ENCODE results near the gene ABCG2.

ABCG2 gene

DNA sequence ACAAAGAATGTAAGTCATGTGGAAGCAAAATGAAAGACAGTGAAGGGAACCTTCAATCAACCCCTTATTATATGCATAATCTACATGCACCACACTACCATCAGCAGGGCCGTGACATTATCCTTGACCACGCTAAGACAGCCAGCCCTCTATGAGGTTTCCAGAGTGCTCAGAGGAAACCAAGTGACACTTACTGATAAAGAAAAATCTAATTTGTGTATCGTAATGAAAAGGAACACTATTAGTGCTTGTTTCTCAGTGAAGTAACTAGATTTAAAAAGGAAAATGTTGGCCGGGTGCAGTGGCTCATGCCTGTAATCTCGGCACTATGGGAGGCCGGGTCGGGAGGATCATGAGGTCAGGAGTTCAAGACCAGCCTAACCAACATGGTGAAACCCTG is 56.4 kb downstream of the ABCG2 start:
- DNase-seq (ENCODE audit: low spot score): no peak
- TF ChIP-seq, protein P1, sequence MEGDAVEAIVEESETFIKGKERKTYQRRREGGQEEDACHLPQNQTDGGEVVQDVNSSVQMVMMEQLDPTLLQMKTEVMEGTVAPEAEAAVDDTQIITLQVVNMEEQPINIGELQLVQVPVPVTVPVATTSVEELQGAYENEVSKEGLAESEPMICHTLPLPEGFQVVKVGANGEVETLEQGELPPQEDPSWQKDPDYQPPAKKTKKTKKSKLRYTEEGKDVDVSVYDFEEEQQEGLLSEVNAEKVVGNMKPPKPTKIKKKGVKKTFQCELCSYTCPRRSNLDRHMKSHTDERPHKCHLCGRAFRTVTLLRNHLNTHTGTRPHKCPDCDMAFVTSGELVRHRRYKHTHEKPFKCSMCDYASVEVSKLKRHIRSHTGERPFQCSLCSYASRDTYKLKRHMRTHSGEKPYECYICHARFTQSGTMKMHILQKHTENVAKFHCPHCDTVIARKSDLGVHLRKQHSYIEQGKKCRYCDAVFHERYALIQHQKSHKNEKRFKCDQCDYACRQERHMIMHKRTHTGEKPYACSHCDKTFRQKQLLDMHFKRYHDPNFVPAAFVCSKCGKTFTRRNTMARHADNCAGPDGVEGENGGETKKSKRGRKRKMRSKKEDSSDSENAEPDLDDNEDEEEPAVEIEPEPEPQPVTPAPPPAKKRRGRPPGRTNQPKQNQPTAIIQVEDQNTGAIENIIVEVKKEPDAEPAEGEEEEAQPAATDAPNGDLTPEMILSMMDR (IDR thresholded peaks at IDR 0.05; ENCODE audit: borderline replicate concordance, control extremely low read depth, extremely low read depth, insufficient read depth, missing control alignments): no peak
- in situ Hi-C loops (cut with MboI; ENCODE audit: low sequenced_read_pairs, unreplicated experiment): no loop called here

DNA sequence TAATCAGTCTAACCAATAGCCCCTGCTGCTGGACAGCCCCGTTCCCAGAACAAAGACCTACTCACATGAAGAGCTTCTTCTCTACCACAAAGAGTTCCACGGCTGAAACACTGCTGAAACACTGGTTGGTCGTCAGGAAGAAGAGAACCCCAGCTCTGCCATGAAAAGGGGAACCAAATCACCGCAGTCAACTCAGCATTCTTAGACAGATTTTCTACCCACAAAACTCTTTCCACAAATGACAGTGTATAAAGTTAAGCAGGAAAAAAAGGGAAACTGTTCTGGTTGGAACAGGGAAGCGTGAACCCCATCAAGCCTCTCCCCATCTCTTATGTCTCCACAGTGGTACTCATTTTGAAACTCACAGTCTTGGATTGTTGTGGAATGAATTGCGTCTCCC is 57.3 kb downstream of the ABCG2 start:
- no peak for DNase-seq (ENCODE audit: low spot score)
- TF ChIP-seq, protein P1 (IDR thresholded peaks at IDR 0.05; ENCODE audit: borderline replicate concordance, control extremely low read depth, extremely low read depth, insufficient read depth, missing control alignments): no peak
- in situ Hi-C loops (cut with MboI; ENCODE audit: low sequenced_read_pairs, unreplicated experiment): no loop called here

DNA sequence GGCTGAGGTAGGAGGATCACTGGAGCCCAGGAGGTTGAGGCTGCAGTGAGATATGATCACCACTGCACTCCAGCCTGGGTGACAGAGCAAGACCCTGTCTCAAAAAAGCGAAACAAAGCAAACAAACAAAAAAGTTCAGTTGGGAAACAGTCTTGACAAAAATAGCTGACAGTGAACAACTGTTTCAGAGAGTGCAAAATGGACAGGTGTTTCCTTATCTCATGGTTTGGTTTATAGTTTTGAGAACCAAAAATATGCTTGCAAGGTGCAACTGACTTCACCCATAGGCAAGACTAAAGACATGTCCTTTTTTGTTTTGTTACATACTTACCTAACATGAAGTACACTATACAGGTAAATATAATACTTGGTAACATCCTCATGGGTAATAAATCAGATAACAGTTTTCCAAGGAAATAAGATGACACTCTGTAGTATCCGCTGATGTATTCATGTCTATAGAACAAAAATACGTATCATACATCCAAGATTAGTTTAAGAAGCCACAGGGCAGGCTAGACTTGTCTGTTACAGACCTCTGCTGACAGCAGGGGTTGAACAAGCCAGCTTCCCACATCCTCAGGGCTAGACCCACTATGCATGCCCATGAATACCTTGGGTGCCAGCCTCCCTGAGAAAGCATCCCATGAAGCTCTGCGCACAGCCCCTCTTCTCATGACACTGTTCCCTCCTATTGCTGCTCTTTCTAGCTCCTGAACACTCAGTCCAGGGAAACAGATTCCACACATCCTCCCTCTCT is 59.3 kb downstream of the ABCG2 start:
- no peak for DNase-seq (ENCODE audit: low spot score)
- in situ Hi-C loops (cut with MboI; ENCODE audit: low sequenced_read_pairs, unreplicated experiment): no loop called here
- TF ChIP-seq, protein P1 (IDR thresholded peaks at IDR 0.05; ENCODE audit: borderline replicate concordance, control extremely low read depth, extremely low read depth, insufficient read depth, missing control alignments): no peak

DNA sequence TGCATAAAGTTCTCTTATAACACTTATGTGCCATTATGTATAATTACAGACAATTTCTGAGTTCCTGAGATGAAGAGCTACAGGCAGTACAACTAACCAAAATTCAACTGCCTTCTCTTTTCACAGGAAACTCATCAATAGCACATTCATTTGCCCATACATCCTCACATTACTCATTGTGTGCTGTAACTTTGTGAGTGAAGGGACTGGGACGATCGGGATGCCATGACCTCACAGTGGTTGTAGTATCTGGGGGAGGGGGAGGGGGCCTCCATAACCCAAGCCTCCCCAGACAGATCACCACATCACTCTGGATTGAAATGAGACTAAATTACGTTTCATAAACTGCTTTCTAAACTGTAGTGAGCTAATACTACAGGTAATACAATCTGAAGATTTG is 60.7 kb downstream of the ABCG2 start:
- in situ Hi-C loops (cut with MboI; ENCODE audit: low sequenced_read_pairs, unreplicated experiment): no loop called here
- TF ChIP-seq, protein P1 (IDR thresholded peaks at IDR 0.05; ENCODE audit: borderline replicate concordance, control extremely low read depth, extremely low read depth, insufficient read depth, missing control alignments): no peak

DNA sequence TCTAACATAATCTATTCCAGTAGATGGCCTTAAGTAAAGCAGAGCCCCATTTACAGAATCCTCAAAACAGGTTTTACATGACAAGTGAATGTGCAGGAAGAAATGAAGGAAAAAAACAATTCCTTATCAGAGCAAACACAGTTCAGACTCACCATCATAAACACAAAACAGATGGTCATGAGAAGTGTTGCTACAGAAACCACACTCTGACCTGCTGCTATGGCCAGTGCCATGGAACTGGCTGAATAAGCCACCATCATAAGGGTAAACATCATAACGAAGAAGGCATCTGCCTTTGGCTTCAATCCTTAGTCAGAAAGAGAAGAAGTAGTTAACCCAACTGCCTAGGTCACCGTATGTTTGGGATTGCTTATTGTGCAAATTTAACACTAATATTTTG is 61.1 kb downstream of the ABCG2 start:
- DNase-seq (ENCODE audit: low spot score): no peak
- TF ChIP-seq, protein P1 (IDR thresholded peaks at IDR 0.05; ENCODE audit: borderline replicate concordance, control extremely low read depth, extremely low read depth, insufficient read depth, missing control alignments): no peak
- in situ Hi-C loops (cut with MboI; ENCODE audit: low sequenced_read_pairs, unreplicated experiment): no loop called here

More for the DNA sequence above, 60.7 kb downstream of the ABCG2 start:
- no peak for DNase-seq (ENCODE audit: low spot score)

DNA sequence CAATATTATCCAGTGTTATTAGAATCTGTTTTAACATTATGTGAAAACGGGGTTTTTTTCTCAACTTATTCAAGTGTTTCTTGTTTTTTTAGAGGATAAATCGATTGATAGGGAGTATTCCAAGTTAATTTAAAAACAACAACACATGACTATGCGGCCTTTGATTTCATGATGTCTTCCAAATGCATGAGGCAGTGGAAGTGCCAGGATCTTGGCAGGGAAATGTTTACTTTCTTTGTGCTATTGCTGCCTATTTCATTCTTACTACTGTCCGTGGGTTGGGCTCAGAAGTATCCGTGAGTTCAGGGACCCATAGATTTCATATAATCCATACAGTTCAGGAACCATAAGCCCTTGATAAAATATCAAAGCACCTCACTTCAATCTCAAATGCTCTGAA is 64.6 kb downstream of the ABCG2 start:
- in situ Hi-C loops (cut with MboI; ENCODE audit: low sequenced_read_pairs, unreplicated experiment): no loop called here
- DNase-seq (ENCODE audit: low spot score): no peak

More for the DNA sequence above, 64.6 kb downstream of the ABCG2 start:
- TF ChIP-seq, protein P1 (IDR thresholded peaks at IDR 0.05; ENCODE audit: borderline replicate concordance, control extremely low read depth, extremely low read depth, insufficient read depth, missing control alignments): no peak

Measured in GM13976 (cell line).